Pulmonary artery endothelial cell (primary cell): ENCODE data around the gene EPB41. TPM values are rescaled to one million over a fixed set of nuclear protein-coding genes. Genes with fewer than 3 reads are reported as not detected.
"Not testable (repeated sequence)": the region's sequence is repeated elsewhere in the genome, so short reads cannot be mapped to it uniquely, and the experiment has no call there.

Source experiments
- DNase-seq: peaks from one replicate; pipeline ENCODE4 v3.0.0-alpha.2; 2011; ENCODE audit warnings: low read depth, low spot score
- total RNA-seq: library from RNA; depleted of rRNA; stranded (reverse); fragments of >200 nt; gene quantifications from 2 replicates; pipeline ENCODE4 v1.2.3, GENCODE V29; 2014

Gene EPB41
- total RNA-seq, 1 donor from 2014 or later, result 18.6 TPM

GRCh38 chr1:28976248-28976647 is 61.9 kb downstream of the EPB41 start:
- DNase-seq, result no peak

- no peak for DNase-seq
Observed at GRCh38 chr1:28981210-28981609, 66.8 kb downstream of the EPB41 start.

- no peak for DNase-seq
Observed at GRCh38 chr1:28982198-28982597, 67.8 kb downstream of the EPB41 start.

- DNase-seq, result no peak
Observed at GRCh38 chr1:28983091-28983490, 68.7 kb downstream of the EPB41 start.

- no peak for DNase-seq
Observed at GRCh38 chr1:28983509-28984310, 69.3 kb downstream of the EPB41 start.

GRCh38 chr1:28984311-28984684 is 69.9 kb downstream of the EPB41 start:
- no peak for DNase-seq

- no peak for DNase-seq
Observed at GRCh38 chr1:28985427-28985826, 71.1 kb downstream of the EPB41 start.

GRCh38 chr1:28986306-28986910 is 72.0 kb downstream of the EPB41 start:
- peak; percentile 41 for DNase-seq

GRCh38 chr1:29002792-29003191 is 88.4 kb downstream of the EPB41 start:
- DNase-seq, result no peak

GRCh38 chr1:29004288-29004687 is 89.9 kb downstream of the EPB41 start:
- DNase-seq, result no peak

- DNase-seq, result no peak
Observed at GRCh38 chr1:29004798-29005197, 90.4 kb downstream of the EPB41 start.

- DNase-seq, result no peak
Observed at GRCh38 chr1:29011775-29012174, 97.4 kb downstream of the EPB41 start.

- DNase-seq, result no peak
Observed at GRCh38 chr1:29017235-29017634, 102.9 kb downstream of the EPB41 start.

- DNase-seq, result no peak
Observed at GRCh38 chr1:29017975-29018712, 103.8 kb downstream of the EPB41 start.

GRCh38 chr1:29022620-29023019 is 108.3 kb downstream of the EPB41 start:
- DNase-seq, result no peak

GRCh38 chr1:29029667-29030066 is 115.3 kb downstream of the EPB41 start:
- no peak for DNase-seq

- no peak for DNase-seq
Observed at GRCh38 chr1:29032841-29033240, 118.5 kb downstream of the EPB41 start.

- peak; percentile 7 for DNase-seq
Observed at GRCh38 chr1:29033829-29034466, 119.6 kb downstream of the EPB41 start.

GRCh38 chr1:29043274-29043965 is 129.1 kb downstream of the EPB41 start:
- no peak for DNase-seq

GRCh38 chr1:29044010-29044409 is 129.6 kb downstream of the EPB41 start:
- no peak for DNase-seq

- not testable (repeated sequence) for DNase-seq
Observed at GRCh38 chr1:29045663-29046062, 131.3 kb downstream of the EPB41 start.
